GM12875 (cell line): ENCODE measurements around the gene NINL.

Experiments
- H3K4me3 ChIP-seq: one replicate; pipeline ENCODE4 v1.5.1; 2011; ENCODE audit warnings: low read depth, low read length, control low read depth
- CTCF ChIP-seq: IDR thresholded peaks from 2 replicates; pipeline ENCODE4 v1.5.1; 2011; ENCODE audit warnings: low read depth, mild to moderate bottlenecking, control low read depth, inconsistent platforms, low read length, moderate library complexity, borderline replicate concordance; ENCODE audit not compliant: insufficient read depth

Gene NINL

DNA sequence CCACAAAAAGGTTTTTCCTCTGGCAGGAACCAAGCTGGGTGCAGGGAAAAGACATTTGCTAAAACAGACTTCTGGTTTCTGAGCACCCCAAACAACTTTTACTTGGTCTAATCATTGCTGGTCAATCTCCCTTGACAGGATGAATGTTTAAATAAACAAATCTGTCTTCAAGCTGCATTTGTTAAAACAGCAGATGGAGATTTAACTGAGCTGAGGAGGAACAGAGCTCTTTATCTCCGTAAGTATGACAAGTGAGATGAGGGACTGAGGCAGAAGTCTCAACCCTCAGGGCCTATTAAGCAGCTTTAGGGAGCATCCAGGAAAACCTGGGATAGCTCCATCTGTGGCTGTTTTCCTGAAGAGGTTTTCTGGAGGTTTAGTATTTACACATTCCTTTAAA lies 40.6 kb downstream of the NINL start:
- TF ChIP-seq CTCF: no peak

GRCh38 chr20:25544311-25544710 lies 41.0 kb downstream of the NINL start:
- H3K4me3 ChIP-seq: no peak overlapping the region
- no peak for TF ChIP-seq CTCF

More for the DNA sequence above, 40.6 kb downstream of the NINL start:
- no peak overlapping the region for H3K4me3 ChIP-seq

GRCh38 chr20:25543068-25543467 lies 42.3 kb downstream of the NINL start:
- no peak overlapping the region for H3K4me3 ChIP-seq
- no peak for TF ChIP-seq CTCF

- H3K4me3 ChIP-seq: no peak overlapping the region
- TF ChIP-seq CTCF: no peak
These were observed 43.7 kb downstream of the NINL start for GRCh38 chr20:25541676-25542075.

- H3K4me3 ChIP-seq: no peak overlapping the region
- peak; percentile 38; the same call in 1 of the 2 replicates for TF ChIP-seq CTCF
These were observed 45.3 kb downstream of the NINL start for GRCh38 chr20:25539742-25540672.

- TF ChIP-seq CTCF: no peak
- H3K4me3 ChIP-seq: no peak overlapping the region
These were observed 46.3 kb downstream of the NINL start for GRCh38 chr20:25538838-25539665.

- TF ChIP-seq CTCF: no peak
These were observed 47.4 kb downstream of the NINL start for GRCh38 chr20:25537890-25538289.

More at GRCh38 chr20:25537890-25538289, 47.4 kb downstream of the NINL start:
- H3K4me3 ChIP-seq: no peak overlapping the region
